Measurements from ENCODE around the gene NKRF. TPM values are rescaled to one million over a fixed set of nuclear protein-coding genes. Genes with fewer than 3 reads are reported as not detected.

The NKRF gene
- total and polyA plus RNA-seq, 2 of the 8 experiments (the other 6 are each of a cell fraction or from before 2014, with no cell fraction given) = 3.8 to 11.4 TPM

- TF ChIP-seq CHD7 (IDR thresholded peaks at IDR 0.05; ENCODE audit: insufficient replicate concordance, low read length) (no peak), USF2 (IDR thresholded peaks at IDR 0.05; ENCODE audit: low read length) (no peak), CBX5 (IDR thresholded peaks at IDR 0.05; ENCODE audit: low read depth, low read length) (no peak), TBP (IDR thresholded peaks at IDR 0.05; ENCODE audit: low read depth, low read length) (no peak), PHF8 (conservative IDR thresholded peaks at IDR 0.05; ENCODE audit: low read depth, low read length) (no peak)
Measured at GRCh38 chrX:119614776-119615175, 8.6 kb upstream of the NKRF start (continued).

Measured in H1 (cell line).